SU-DHL-6 (cell line): Measurements from ENCODE around the gene CEP57L1.

Source experiments
- EZH2phosphoT487 ChIP-seq: fragments of 200-600 bp; sonication (generic), shearing (Covaris generic); conservative IDR thresholded peaks from 2 replicates; pipeline ENCODE4 v1.6.1; 2018; ENCODE audit warnings: mild to moderate bottlenecking, antibody characterized with exemption, low read length, moderate library complexity, mixed read lengths
- TF ChIP-seq, protein P1 (sequence below): fragments of 200-600 bp; sonication (generic); IDR thresholded peaks from one replicate; pipeline ENCODE4 v1.5.1; 2017; ENCODE audit warnings: antibody characterized with exemption, mild to moderate bottlenecking, low read length, moderate library complexity; ENCODE audit not compliant: insufficient read depth, poor library complexity, severe bottlenecking

GRCh38 chr6:109105681-109106080 is 10.4 kb downstream of the CEP57L1 start:
- TF ChIP-seq, protein P1, sequence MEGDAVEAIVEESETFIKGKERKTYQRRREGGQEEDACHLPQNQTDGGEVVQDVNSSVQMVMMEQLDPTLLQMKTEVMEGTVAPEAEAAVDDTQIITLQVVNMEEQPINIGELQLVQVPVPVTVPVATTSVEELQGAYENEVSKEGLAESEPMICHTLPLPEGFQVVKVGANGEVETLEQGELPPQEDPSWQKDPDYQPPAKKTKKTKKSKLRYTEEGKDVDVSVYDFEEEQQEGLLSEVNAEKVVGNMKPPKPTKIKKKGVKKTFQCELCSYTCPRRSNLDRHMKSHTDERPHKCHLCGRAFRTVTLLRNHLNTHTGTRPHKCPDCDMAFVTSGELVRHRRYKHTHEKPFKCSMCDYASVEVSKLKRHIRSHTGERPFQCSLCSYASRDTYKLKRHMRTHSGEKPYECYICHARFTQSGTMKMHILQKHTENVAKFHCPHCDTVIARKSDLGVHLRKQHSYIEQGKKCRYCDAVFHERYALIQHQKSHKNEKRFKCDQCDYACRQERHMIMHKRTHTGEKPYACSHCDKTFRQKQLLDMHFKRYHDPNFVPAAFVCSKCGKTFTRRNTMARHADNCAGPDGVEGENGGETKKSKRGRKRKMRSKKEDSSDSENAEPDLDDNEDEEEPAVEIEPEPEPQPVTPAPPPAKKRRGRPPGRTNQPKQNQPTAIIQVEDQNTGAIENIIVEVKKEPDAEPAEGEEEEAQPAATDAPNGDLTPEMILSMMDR, result no peak
- no peak for TF ChIP-seq EZH2phosphoT487
